RWPE2 (cell line): ENCODE data around the gene ENTR1.
A peak's percentile ranks its signal among the peaks of the same experiment; 100 is the strongest.

Experiments used
- ATAC-seq: fragments of 200-7000 bp; cut with Tn5 transposase; 3 replicates; pipeline ENCODE4 v1.9.1; 2021; ENCODE audit warnings: low read depth
- DNase-seq: peaks from one replicate; pipeline ENCODE4 v3.0.0-alpha.2; 2020; ENCODE audit warnings: low spot score
- H3K27ac ChIP-seq: fragments of 450-650 bp; 2 replicates; pipeline ENCODE4 v1.5.1; 2017; ENCODE audit warnings: mild to moderate bottlenecking; ENCODE audit not compliant: poor library complexity, severe bottlenecking
- H3K27me3 ChIP-seq: fragments of 250-450 bp; sonication (Bioruptor Pico); 2 replicates; pipeline ENCODE4 v1.5.1; 2021; ENCODE audit warnings: mild to moderate bottlenecking, moderate library complexity; ENCODE audit not compliant: insufficient read depth, poor library complexity, severe bottlenecking
- H3K36me3 ChIP-seq: fragments of 250-450 bp; sonication (Bioruptor Pico); 2 replicates; pipeline ENCODE4 v1.5.1; 2020; ENCODE audit warnings: low read depth, mild to moderate bottlenecking, moderate library complexity
- H3K4me1 ChIP-seq: fragments of 250-450 bp; sonication (Bioruptor Pico); 2 replicates; pipeline ENCODE4 v1.5.1; 2021; ENCODE audit warnings: mild to moderate bottlenecking, moderate library complexity; ENCODE audit not compliant: insufficient read depth, poor library complexity, severe bottlenecking
- H3K4me3 ChIP-seq: fragments of 250-450 bp; sonication (Bioruptor Pico); 2 replicates; pipeline ENCODE4 v1.5.1; 2021; ENCODE audit warnings: mild to moderate bottlenecking, moderate library complexity; ENCODE audit not compliant: severe bottlenecking
- H3K9me3 ChIP-seq: fragments of 250-450 bp; sonication (Bioruptor Pico); 2 replicates; pipeline ENCODE4 v1.5.1; 2021; ENCODE audit warnings: mild to moderate bottlenecking, moderate library complexity; ENCODE audit not compliant: severe bottlenecking
- TF ChIP-seq, protein P1 (sequence below): fragments of 450-650 bp; IDR thresholded peaks from one replicate; pipeline ENCODE4 v1.5.1; 2017; ENCODE audit warnings: mild to moderate bottlenecking, moderate library complexity; ENCODE audit not compliant: poor library complexity, severe bottlenecking

Gene ENTR1

DNA sequence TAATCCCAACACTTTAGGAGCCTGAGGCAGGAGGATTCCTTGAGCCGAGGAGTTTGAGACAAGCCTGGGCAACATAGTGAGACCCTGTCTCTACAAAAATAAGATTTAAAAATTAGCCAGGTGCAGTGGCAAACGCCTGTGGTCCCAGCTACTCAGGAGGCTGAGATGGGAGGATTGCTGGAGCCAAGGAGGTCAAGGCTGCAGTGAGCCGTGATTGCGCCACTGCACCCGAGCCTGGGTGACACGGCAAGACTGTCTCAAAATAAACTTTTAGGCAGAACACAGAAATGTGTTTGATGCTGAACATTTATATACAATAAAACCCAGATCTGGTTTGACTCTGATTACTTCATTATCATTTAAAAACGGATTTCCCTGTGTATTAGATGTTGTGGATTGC is 4.9 kb downstream of the ENTR1 start:
- no peak overlapping the region for H3K27ac ChIP-seq
- H3K36me3 ChIP-seq: peaks cover 55% of the 10 kb centered on the region
- DNase-seq (no peak), ATAC-seq (no peak)
- no peak overlapping the region for H3K4me3 ChIP-seq
- H3K27me3 ChIP-seq: no peaks in the 10 kb centered on the region
- no peaks in the 10 kb centered on the region for H3K9me3 ChIP-seq
- TF ChIP-seq, protein P1, sequence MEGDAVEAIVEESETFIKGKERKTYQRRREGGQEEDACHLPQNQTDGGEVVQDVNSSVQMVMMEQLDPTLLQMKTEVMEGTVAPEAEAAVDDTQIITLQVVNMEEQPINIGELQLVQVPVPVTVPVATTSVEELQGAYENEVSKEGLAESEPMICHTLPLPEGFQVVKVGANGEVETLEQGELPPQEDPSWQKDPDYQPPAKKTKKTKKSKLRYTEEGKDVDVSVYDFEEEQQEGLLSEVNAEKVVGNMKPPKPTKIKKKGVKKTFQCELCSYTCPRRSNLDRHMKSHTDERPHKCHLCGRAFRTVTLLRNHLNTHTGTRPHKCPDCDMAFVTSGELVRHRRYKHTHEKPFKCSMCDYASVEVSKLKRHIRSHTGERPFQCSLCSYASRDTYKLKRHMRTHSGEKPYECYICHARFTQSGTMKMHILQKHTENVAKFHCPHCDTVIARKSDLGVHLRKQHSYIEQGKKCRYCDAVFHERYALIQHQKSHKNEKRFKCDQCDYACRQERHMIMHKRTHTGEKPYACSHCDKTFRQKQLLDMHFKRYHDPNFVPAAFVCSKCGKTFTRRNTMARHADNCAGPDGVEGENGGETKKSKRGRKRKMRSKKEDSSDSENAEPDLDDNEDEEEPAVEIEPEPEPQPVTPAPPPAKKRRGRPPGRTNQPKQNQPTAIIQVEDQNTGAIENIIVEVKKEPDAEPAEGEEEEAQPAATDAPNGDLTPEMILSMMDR: no peak
- no peaks in the 10 kb centered on the region for H3K4me1 ChIP-seq

- TF ChIP-seq, protein P1: no peak
- Histone ChIP-seq H3K9me3 (no peaks in the 10 kb centered on the region), H3K27me3 (no peaks in the 10 kb centered on the region), H3K36me3 (peaks cover 55% of the 10 kb centered on the region), H3K4me1 (no peaks in the 10 kb centered on the region), H3K27ac (no peak overlapping the region), H3K4me3 (no peak overlapping the region)
- no peak for ATAC-seq
- peak; percentile 47 for DNase-seq
Observed at GRCh38 chr9:136404801-136405136, 5.6 kb downstream of the ENTR1 start.

DNA sequence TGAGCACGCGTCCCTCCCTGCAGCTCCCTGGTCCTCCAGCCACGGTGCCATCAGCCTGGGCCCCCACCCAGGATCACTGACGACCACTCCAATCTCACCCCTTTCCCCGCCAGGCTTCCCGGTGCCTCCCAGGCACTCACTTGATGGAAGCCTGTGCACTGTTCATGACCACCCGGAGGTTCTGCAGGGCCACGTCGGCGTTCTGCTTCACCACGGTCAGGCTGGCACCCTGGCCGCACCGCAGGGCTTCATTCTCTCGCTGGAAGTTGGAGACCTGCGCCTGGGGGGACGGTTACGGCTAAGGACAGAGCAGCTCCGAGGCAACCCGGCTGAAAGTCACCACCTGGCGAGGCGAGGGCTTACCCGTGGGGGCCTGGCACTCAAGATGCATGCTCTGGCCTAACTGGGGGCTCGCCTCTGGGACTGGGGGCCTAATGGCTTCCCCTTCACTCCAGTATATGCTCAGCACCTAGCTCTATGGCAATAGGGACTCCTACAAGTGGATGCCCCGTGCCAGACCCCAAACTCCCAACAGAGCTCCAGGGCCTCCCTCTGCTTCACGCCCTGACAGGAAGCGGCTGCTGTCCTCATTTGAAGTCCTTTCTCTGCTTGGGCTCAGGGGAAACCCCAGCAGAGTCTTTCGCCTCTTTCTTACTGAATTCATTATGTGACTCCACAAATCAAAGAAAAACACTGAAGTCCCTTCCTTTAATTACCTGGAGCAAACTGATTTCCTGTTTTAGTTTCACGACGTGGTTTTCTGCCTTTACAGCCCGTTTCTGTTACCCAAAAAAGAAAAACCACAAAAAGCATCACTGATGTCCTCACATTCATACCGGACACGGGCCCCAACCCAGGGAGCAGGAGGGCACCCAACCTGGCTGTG is 6.3 kb downstream of the ENTR1 start:
- H3K4me3 ChIP-seq: no peak overlapping the region
- DNase-seq: peak; percentile 48
- TF ChIP-seq, protein P1: no peak
- no peak for ATAC-seq
- H3K27me3 ChIP-seq: no peaks in the 10 kb centered on the region
- no peaks in the 10 kb centered on the region for H3K9me3 ChIP-seq
- H3K27ac ChIP-seq: no peak overlapping the region
- peaks cover 55% of the 10 kb centered on the region for H3K36me3 ChIP-seq
- H3K4me1 ChIP-seq: no peaks in the 10 kb centered on the region

DNA sequence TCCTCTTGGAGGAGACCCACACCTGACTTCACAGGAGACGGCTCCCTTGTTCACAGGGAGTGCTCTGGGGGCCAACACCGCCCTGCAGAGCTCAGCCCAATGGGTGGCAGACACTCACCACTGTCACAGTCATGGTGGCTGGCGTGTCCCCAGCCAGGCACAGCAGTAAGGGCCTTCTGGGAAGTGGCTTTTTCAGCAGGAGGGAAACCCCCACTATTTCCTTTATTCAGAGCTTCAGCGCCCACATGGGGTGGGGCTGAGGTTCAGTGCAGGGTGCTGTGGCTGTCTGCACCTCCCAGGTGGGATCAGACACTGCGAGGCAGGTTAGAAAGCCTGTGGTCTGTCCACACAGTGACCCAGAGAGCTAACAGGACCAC is 6.9 kb downstream of the ENTR1 start:
- H3K4me1 ChIP-seq: no peaks in the 10 kb centered on the region

DNA sequence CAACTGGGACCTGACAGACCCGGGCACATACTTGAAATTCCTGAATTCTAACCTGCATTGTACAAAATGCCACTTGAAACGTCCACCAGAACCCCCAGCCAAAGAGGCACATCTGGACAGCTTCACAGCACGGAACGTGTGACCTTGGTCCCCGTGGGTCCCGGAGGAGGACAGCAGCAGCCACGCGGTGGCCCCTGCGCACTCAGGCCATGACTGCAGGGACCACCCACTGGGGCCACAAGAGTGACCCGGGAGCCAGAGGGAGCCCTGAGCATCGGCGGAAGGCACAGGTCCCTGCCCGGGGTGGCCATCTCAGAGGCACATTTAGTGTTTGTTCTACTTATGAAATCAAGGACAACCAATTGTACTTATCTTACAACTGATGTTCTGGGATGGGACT is 8.3 kb downstream of the ENTR1 start:
- ATAC-seq (no peak), DNase-seq (no peak)
- no peaks in the 10 kb centered on the region for H3K27me3 ChIP-seq
- H3K4me1 ChIP-seq: no peaks in the 10 kb centered on the region
- peaks cover 52% of the 10 kb centered on the region for H3K36me3 ChIP-seq
- H3K27ac ChIP-seq: no peak overlapping the region
- no peak overlapping the region for H3K4me3 ChIP-seq
- TF ChIP-seq, protein P1: no peak
- no peaks in the 10 kb centered on the region for H3K9me3 ChIP-seq

More for the DNA sequence above, 6.9 kb downstream of the ENTR1 start:
- no peak for ATAC-seq
- H3K9me3 ChIP-seq: no peaks in the 10 kb centered on the region
- no peak for DNase-seq
- H3K27ac ChIP-seq: no peak overlapping the region
- TF ChIP-seq, protein P1: no peak
- no peak overlapping the region for H3K4me3 ChIP-seq
- H3K27me3 ChIP-seq: no peaks in the 10 kb centered on the region
- H3K36me3 ChIP-seq: peaks cover 54% of the 10 kb centered on the region
